Measurements from ENCODE around the gene DCDC2C.

GRCh38 chr2:3771576-3771975 lies 68.2 kb downstream of the DCDC2C start:
- TF ChIP-seq CTCF (conservative IDR thresholded peaks at IDR 0.05; ENCODE audit: low read length), result no peak
- no peak for TF ChIP-seq EZH2phosphoT487 (IDR thresholded peaks at IDR 0.05; ENCODE audit: borderline replicate concordance)
